WI38 (cell line): ENCODE measurements around the gene SPATA20.
A peak's percentile ranks its signal among the peaks of the same experiment; 100 is the strongest.

Source experiments
- H3K4me3 ChIP-seq: 2 replicates; pipeline ENCODE4 v1.5.1; 2011; ENCODE audit warnings: low read depth, mild to moderate bottlenecking, control low read depth, low read length
- CTCF ChIP-seq: IDR thresholded peaks from 2 replicates; pipeline ENCODE4 v1.5.1; 2012; ENCODE audit warnings: low read depth, mild to moderate bottlenecking, control low read depth, low read length

SPATA20 gene

GRCh38 chr17:50505591-50506130 lies 41.3 kb upstream of the SPATA20 start:
- no peak for TF ChIP-seq CTCF
- H3K4me3 ChIP-seq = no peak overlapping the region

GRCh38 chr17:50506298-50506697 lies 40.7 kb upstream of the SPATA20 start:
- no peak for TF ChIP-seq CTCF
- H3K4me3 ChIP-seq = no peak overlapping the region

GRCh38 chr17:50507871-50508572 lies 39.0 kb upstream of the SPATA20 start, which contains the start of gene MYCBPAP:
TSS of gene MYCBPAP (plus strand) at chr17:50508439. CDS start at chr17:50508675, 236 bp downstream.
- no peak for TF ChIP-seq CTCF
- H3K4me3 ChIP-seq = peak within 1 kb of the TSS; percentile 51

GRCh38 chr17:50508573-50509460 lies 38.2 kb upstream of the SPATA20 start:
- TF ChIP-seq CTCF = no peak
- H3K4me3 ChIP-seq = peak overlapping the region; percentile 51

- H3K4me3 ChIP-seq = no peak overlapping the region
- TF ChIP-seq CTCF = no peak
Measured at GRCh38 chr17:50511058-50511457, 35.9 kb upstream of the SPATA20 start.

- no peak overlapping the region for H3K4me3 ChIP-seq
- no peak for TF ChIP-seq CTCF
Measured at GRCh38 chr17:50513495-50513894, 33.5 kb upstream of the SPATA20 start.
